NCI-H510A (cell line): ENCODE measurements around the gene HSPA9.
"Not testable (repeated sequence)": the region's sequence is repeated elsewhere in the genome, so short reads cannot be mapped to it uniquely, and the experiment has no call there.

ENCODE experiments used
- DNase-seq: peaks from one replicate; lab custom pipeline; 2025; lab: John Stamatoyannopoulos, UW

The HSPA9 gene

GRCh38 chr5:138529812-138530211 lies 45.4 kb downstream of the HSPA9 start:
- no peak for DNase-seq

- DNase-seq = no peak
These were observed 46.3 kb downstream of the HSPA9 start for GRCh38 chr5:138528744-138529469.

GRCh38 chr5:138528208-138528607 lies 47.0 kb downstream of the HSPA9 start:
- DNase-seq = no peak

- no peak for DNase-seq
These were observed 48.0 kb downstream of the HSPA9 start for GRCh38 chr5:138527170-138527569.

GRCh38 chr5:138523406-138523805 lies 51.8 kb downstream of the HSPA9 start:
- DNase-seq = no peak

GRCh38 chr5:138520971-138521370 lies 54.2 kb downstream of the HSPA9 start:
- DNase-seq = no peak

- DNase-seq = no peak
These were observed 57.8 kb downstream of the HSPA9 start for GRCh38 chr5:138517437-138517836.

GRCh38 chr5:138515556-138516245 lies 59.5 kb downstream of the HSPA9 start:
- DNase-seq = no peak

- no peak for DNase-seq
These were observed 61.2 kb downstream of the HSPA9 start for GRCh38 chr5:138514021-138514420.

- no peak for DNase-seq
These were observed 66.2 kb downstream of the HSPA9 start for GRCh38 chr5:138508958-138509357.

- not testable (repeated sequence) for DNase-seq
These were observed 67.7 kb downstream of the HSPA9 start for GRCh38 chr5:138507485-138507884.

GRCh38 chr5:138506370-138507306 lies 68.6 kb downstream of the HSPA9 start:
- no peak for DNase-seq

- DNase-seq = no peak
These were observed 70.4 kb downstream of the HSPA9 start for GRCh38 chr5:138504799-138505198.
